DND-41 (cell line): ENCODE measurements around the gene MOXD1.

Experiments
- EZH2 ChIP-seq: IDR thresholded peaks from 3 replicates; pipeline ENCODE4 v1.6.1; 2012; ENCODE audit warnings: borderline replicate concordance, low read depth, mild to moderate bottlenecking, moderate library complexity, low read length, inconsistent platforms; ENCODE audit not compliant: severe bottlenecking
- TF ChIP-seq, protein P1 (sequence below): IDR thresholded peaks from 2 replicates; pipeline ENCODE4 v1.5.1; 2012; ENCODE audit warnings: borderline replicate concordance, low read length, moderate library complexity, mild to moderate bottlenecking; ENCODE audit not compliant: poor library complexity, severe bottlenecking; ENCODE audit errors: extremely low read depth

DNA sequence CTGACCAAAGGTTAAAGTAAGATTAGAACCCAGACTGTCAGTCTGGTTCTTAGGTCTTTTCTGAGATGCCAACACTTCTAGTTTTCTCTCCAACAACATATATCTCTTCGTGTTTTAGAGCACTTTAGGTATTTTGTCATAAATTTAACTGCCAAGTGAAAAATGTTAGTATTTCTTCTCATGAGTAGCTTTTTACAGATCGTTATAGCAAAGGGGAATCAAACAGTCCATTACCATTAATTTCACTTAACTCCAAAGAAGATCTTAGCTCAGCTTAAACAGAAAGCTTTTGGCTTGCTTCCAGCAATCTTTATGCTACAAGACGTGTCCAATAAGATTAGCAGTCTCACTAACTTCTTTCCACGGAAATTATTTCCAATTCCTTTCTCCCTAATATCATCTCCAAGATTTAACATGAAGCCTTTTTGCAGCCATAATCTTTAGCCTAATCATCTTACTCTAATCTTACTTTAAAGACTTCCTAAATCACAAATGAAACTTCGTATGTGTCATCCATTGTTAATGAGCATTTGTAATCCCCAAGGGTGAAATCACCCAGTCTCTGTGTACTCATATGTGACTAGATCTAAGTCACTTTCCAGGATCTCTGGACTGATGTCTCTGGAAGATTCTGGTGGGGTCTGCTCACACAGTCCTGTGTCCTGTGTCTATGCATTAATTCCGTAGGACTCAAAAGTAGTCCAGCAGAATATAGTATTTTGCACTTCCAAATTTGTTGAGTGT is 38.7 kb downstream of the MOXD1 start:
- TF ChIP-seq, protein P1, sequence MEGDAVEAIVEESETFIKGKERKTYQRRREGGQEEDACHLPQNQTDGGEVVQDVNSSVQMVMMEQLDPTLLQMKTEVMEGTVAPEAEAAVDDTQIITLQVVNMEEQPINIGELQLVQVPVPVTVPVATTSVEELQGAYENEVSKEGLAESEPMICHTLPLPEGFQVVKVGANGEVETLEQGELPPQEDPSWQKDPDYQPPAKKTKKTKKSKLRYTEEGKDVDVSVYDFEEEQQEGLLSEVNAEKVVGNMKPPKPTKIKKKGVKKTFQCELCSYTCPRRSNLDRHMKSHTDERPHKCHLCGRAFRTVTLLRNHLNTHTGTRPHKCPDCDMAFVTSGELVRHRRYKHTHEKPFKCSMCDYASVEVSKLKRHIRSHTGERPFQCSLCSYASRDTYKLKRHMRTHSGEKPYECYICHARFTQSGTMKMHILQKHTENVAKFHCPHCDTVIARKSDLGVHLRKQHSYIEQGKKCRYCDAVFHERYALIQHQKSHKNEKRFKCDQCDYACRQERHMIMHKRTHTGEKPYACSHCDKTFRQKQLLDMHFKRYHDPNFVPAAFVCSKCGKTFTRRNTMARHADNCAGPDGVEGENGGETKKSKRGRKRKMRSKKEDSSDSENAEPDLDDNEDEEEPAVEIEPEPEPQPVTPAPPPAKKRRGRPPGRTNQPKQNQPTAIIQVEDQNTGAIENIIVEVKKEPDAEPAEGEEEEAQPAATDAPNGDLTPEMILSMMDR = no peak
- TF ChIP-seq EZH2 = no peak
